Erythroblast (primary cell): ENCODE data around the gene USP4.

Experiments used
- GATA1 ChIP-seq: IDR thresholded peaks from 2 replicates; pipeline ENCODE4 v1.6.1; 2011; ENCODE audit warnings: low read depth, mild to moderate bottlenecking, control low read depth, low read length, moderate library complexity
- POLR2A ChIP-seq: IDR thresholded peaks from 2 replicates; pipeline ENCODE4 v1.6.1; 2011; ENCODE audit warnings: mild to moderate bottlenecking, low read length

DNA sequence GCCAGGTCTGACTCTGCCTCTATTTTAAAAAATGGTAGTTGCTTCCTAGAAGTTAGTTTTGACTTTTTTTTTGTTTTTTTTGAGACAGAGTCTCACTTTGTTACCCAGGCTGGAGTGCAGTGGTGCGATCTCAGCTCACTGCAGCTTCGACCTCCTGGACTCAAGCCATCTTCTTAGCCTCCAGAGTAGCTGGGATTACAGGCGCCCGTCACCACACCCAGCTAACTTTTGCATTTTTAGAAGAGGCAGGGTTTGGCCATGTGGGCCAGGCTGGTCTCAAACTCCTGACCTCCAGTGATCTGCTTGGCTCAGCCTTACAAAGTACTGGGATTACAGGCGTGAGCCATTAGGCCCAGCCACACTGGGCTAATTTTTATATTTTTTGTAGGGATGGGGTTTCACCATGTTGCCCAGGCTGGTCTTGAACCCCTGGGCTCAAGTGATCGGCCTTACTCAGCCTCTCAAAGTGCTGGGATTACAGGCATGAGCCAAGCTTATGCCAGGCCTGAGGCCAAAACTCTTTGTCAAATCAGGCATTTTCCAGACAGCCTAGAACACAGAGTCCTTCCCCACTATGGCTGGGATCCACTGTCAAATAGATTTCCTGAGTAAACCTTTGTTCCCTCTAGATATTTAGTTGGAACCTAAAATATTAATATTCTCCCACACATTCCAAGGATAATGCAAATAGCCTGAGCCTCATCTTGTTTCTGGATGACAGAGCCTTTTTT is 76.5 kb downstream of the USP4 start:
- TF ChIP-seq POLR2A = no peak
- no peak for TF ChIP-seq GATA1
